ENCODE data around the gene RMC1.
"Not testable (repeated sequence)": the region's sequence is repeated elsewhere in the genome, so short reads cannot be mapped to it uniquely, and the experiment has no call there.

The RMC1 gene

DNA sequence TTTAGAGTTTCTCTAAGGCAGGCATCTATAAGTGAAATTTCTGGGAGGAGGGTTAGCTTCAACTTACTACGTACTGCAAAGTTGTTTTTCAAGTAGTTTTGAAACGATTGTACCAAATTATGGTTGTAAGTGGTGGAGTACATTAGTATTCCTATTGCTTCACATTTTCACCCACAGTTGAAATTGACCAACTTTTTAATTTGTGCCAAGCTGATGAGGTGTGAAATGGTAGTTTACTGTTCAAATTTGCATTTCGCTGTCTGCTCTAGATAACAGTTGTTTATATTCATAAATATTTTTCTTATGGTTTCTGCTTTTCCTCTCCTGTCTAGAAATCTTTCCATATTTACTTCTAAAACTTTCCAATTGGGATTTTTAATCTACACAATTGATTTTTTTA, 64.4 kb downstream of the RMC1 start:
- DNase-seq: no peak

GRCh38 chr18:23568281-23569138, 65.2 kb downstream of the RMC1 start:
- no peak for DNase-seq

GRCh38 chr18:23569299-23570063, 66.2 kb downstream of the RMC1 start:
- no peak for DNase-seq

GRCh38 chr18:23570912-23571504, 67.7 kb downstream of the RMC1 start:
- no peak for DNase-seq

DNA sequence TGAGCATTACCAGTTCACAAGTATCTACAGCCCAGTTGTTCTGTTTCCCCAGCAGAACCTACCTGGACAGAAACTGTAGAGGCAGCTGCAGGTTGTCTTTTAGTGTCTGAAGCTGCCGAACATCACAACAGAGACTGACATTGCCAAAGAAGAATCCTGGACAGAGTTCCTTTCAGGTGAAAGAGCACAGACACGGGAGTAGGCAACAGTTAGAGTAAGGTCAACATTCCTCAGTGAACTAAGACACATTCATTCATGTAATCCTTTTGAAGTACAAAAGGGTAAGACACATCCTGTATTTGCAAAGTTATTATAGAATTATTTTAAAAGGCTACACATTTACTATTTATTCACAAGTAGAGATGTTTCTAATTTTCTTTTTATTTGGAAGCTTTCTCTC, 68.7 kb downstream of the RMC1 start:
- DNase-seq: no peak

DNA sequence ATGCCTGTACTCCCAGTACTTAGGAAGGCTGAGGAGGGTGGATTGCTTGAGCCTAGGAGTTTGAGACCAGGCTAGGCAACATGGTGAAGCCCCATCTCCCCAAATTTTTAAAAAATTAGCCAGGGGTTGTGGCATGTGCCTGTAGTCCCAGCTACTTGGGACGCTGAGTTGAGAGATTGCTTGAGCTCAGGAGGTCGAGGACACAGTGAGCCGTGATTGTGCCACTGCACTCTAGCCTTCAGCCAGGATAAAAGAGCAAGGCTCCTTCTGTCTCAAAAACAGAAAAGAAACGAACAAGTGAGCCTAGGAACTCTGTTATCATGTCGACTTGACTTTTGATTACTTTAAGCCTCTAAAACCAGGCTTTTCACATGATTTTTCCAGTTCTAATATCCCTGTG, 69.3 kb downstream of the RMC1 start:
- DNase-seq: no peak

DNA sequence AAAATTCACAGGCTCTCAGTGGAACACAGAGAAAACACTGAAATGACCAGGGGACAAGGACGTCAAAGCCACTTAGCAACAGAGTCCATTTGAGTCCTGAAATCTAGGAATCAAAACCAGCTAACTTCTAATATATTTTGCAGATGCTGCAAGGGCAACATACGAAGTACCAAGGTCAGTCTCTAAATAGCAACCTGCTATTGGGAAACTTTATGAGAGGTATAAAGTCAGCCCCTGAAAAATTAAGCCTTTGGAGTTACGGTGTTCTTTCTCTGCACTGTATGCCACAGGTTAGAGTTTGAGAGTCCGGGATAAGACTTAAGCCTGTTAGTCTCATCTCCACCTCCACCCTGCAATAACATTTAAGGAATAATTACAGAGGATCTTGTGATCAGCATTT, 69.7 kb downstream of the RMC1 start:
- DNase-seq: no peak

DNA sequence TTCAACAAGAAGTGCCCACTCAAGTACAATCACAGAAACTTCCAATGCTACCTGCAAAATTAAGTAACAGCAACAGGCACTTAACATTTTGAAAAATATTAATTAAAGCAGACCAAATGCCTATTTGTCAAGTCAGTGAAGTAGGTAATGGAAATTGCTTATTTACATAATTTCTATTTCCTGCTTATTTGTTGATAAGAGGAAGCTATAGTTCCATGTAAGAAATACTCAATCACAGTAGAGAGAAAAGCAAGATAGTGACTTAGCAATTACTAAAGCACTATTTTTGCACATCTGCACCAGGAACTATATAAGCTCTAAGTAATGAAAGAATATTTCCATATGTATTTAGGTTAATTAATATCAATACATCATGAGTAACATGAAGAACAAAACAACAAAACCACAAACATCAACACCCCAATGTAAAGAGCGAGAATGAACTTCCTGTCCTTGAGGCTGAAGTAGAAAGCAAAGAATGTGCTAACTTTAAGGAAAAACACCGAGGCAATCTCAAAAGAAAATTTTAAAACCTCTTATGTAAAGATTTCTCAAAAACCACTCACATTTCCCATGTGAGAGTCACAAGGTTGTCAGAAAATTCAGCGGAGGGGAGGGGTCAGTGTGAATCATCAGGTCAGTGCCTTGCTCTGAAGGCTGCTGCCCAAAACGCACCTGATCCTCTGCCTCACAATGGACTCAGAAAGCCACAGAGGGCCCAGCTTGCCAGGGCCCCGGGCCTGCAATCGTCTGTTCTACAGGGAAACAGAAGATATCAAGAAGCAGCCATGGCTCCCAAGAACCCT, 70.5 kb downstream of the RMC1 start:
- DNase-seq: peak; percentile 63

DNA sequence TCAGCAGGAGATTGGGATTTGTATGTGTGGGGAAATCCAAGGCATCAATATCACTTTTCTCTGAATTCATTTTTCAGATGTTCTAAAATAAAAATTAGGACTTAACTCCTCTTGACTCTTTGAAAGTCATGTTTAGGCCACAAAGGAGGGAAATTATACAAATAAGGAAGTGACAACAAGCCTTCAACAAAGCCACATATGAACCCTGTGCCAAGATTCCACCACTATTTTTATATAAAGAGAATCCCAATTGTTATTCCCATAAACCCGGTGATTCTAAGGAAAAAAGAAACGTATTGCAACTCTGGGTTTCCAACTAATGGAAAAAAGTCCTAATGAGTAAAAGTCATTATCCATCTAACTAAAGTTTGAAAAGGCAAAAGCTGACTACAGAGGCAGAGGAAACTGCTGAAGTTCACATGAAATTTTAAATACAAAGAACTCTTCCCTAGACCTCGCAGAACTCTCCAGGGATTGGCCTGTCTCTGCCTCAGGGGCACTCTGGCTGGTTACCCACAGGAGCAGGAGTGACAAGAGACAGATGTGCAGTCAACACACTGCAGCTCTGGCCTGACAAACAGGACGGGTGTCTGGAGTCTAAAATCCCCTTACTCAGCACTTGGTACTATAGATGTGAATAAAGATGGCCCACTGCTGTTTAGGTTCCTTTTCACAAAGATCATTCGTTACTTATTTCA, 71.4 kb downstream of the RMC1 start:
- DNase-seq: peak; percentile 10

- DNase-seq: no peak
Measured at GRCh38 chr18:23575309-23575651, 72.0 kb downstream of the RMC1 start.

GRCh38 chr18:23577521-23577920, 74.2 kb downstream of the RMC1 start:
- DNase-seq: not testable (repeated sequence)

GRCh38 chr18:23578067-23578701, 74.9 kb downstream of the RMC1 start:
- no peak for DNase-seq

GRCh38 chr18:23578891-23579653, 75.8 kb downstream of the RMC1 start:
- no peak for DNase-seq

GRCh38 chr18:23580677-23581367, 77.5 kb downstream of the RMC1 start:
- no peak for DNase-seq

All from CD4-positive, alpha-beta T cell treated with Interleukin-17A for 4 hours (primary cell).